Smooth muscle cell (in vitro differentiated cells): ENCODE measurements around the gene HPD. TPM values are rescaled to one million over a fixed set of nuclear protein-coding genes. Genes with fewer than 3 reads are reported as not detected.
A peak's percentile ranks its signal among the peaks of the same experiment; 100 is the strongest.

Source experiments
- DNase-seq: peaks from one replicate; lab custom pipeline; 2025; ENCODE audit not compliant: unreplicated experiment; lab: John Stamatoyannopoulos, UW
- H2AFZ ChIP-seq: fragments of 200-600 bp; sonication (generic); 2 replicates; pipeline ENCODE4 v1.6.0; 2016; ENCODE audit warnings: antibody characterized with exemption, low read depth, mild to moderate bottlenecking
- H3F3A ChIP-seq: fragments of 200-600 bp; sonication (generic); 2 replicates; pipeline ENCODE4 v1.6.0; 2017; ENCODE audit warnings: antibody characterized with exemption, low read depth
- H3K27ac ChIP-seq: fragments of 200-600 bp; sonication (generic); 2 replicates; pipeline ENCODE4 v1.5.1; 2016; ENCODE audit warnings: low read depth, mild to moderate bottlenecking
- H3K27me3 ChIP-seq: fragments of 200-600 bp; sonication (generic); 2 replicates; pipeline ENCODE4 v1.6.1; 2016; ENCODE audit warnings: low read depth, mild to moderate bottlenecking
- H3K36me3 ChIP-seq: fragments of 200-600 bp; sonication (generic); 2 replicates; pipeline ENCODE4 v1.5.1; 2016; ENCODE audit warnings: low read depth
- H3K4me1 ChIP-seq: fragments of 200-600 bp; sonication (generic); 2 replicates; pipeline ENCODE4 v1.5.1; 2016; ENCODE audit warnings: low read depth
- H3K4me2 ChIP-seq: fragments of 200-600 bp; sonication (generic); 2 replicates; pipeline ENCODE4 v1.6.0; 2016; ENCODE audit warnings: mild to moderate bottlenecking
- H3K4me3 ChIP-seq: fragments of 200-600 bp; sonication (generic); 2 replicates; pipeline ENCODE4 v1.5.1; 2016; ENCODE audit warnings: mild to moderate bottlenecking
- H3K79me2 ChIP-seq: fragments of 200-600 bp; sonication (generic); 2 replicates; pipeline ENCODE4 v1.6.0; 2016; ENCODE audit warnings: low read depth, mild to moderate bottlenecking
- H3K9ac ChIP-seq: fragments of 200-600 bp; sonication (generic); 2 replicates; pipeline ENCODE4 v1.6.0; 2016; ENCODE audit warnings: low read depth
- H3K9me3 ChIP-seq: fragments of 200-600 bp; sonication (generic); replicated peaks from 2 replicates; pipeline ENCODE4 v1.5.1; 2016; ENCODE audit warnings: low read depth
- H4K20me1 ChIP-seq: fragments of 200-600 bp; sonication (generic); 2 replicates; pipeline ENCODE4 v1.6.0; 2016; ENCODE audit warnings: low read depth
- CTCF ChIP-seq: fragments of 200-600 bp; sonication (generic); IDR thresholded peaks from 2 replicates; pipeline ENCODE4 v1.5.1; 2017; ENCODE audit warnings: borderline replicate concordance, mild to moderate bottlenecking, antibody characterized with exemption; ENCODE audit not compliant: insufficient read depth, poor library complexity, severe bottlenecking
- WGBS: methylation state at CpG from one replicate; pipeline ENCODE4 v1.1.7; 2016; ENCODE audit warnings: low lambda C conversion rate; 5-methylcytosine and 5-hydroxymethylcytosine counted together
- polyA plus RNA-seq: library from polyadenylated mRNA; unstranded; fragments of >200 nt; fragmentation: Nextera tagmentation; extraction: Ambion mirVana; gene quantifications from 2 replicates; pipeline ENCODE4 v1.2.1, GENCODE V29; 2016
- total RNA-seq: library from RNA; depleted of rRNA; stranded (reverse); fragments of >200 nt; gene quantifications from 2 replicates; pipeline ENCODE4 v1.2.3, GENCODE V29; 2014

HPD gene
- total and polyA plus RNA-seq, 2 experiments from 2014 or later: not detected

- no peaks in the 10 kb centered on the region for H3K4me1 ChIP-seq
- H3K9ac ChIP-seq: peak overlapping the region; percentile 24
- H3K4me2 ChIP-seq: peak overlapping the region; percentile 90
- H3K27ac ChIP-seq: no peak overlapping the region
- DNase-seq: peak; percentile 99
- peak overlapping the region; percentile 58 for H3K4me3 ChIP-seq
- no peaks in the 10 kb centered on the region for H3K79me2 ChIP-seq
- H3K27me3 ChIP-seq: no peaks in the 10 kb centered on the region
- H4K20me1 ChIP-seq: no peaks in the 10 kb centered on the region
- H2AFZ ChIP-seq: peak overlapping the region; percentile 81
- TF ChIP-seq CTCF: peak; percentile 33
- no peaks in the 10 kb centered on the region for H3K9me3 ChIP-seq
- H3F3A ChIP-seq: no peaks in the 10 kb centered on the region
- no peaks in the 10 kb centered on the region for H3K36me3 ChIP-seq
- WGBS: 18% methylated on average over 44 of the region's 53 CpGs
Observed at GRCh38 chr12:121839106-121839992, 19.3 kb downstream of the HPD start.

- Histone ChIP-seq H3K36me3 (no peaks in the 10 kb centered on the region), H3K4me3 (no peak overlapping the region), H3K4me2 (no peak overlapping the region), H3K27ac (no peak overlapping the region), H3K79me2 (no peaks in the 10 kb centered on the region), H3K9me3 (no peaks in the 10 kb centered on the region), H3F3A (no peaks in the 10 kb centered on the region), H3K4me1 (no peaks in the 10 kb centered on the region), H3K27me3 (no peaks in the 10 kb centered on the region), H2AFZ (no peak overlapping the region), H3K9ac (no peak overlapping the region), H4K20me1 (no peaks in the 10 kb centered on the region)
- DNase-seq: no peak
- TF ChIP-seq CTCF: no peak
- WGBS: 97% methylated on average over 5 of the region's 5 CpGs
Observed at GRCh38 chr12:121838126-121838525, 20.5 kb downstream of the HPD start.

GRCh38 chr12:121837680-121838079 lies 21.0 kb downstream of the HPD start:
- H3K9ac ChIP-seq: no peak overlapping the region
- no peaks in the 10 kb centered on the region for H4K20me1 ChIP-seq
- 79% methylated on average over 4 of the region's 4 CpGs for WGBS

More at GRCh38 chr12:121837680-121838079, 21.0 kb downstream of the HPD start:
- H3K4me3 ChIP-seq: no peak overlapping the region
- no peaks in the 10 kb centered on the region for H3K36me3 ChIP-seq
- H3K27ac ChIP-seq: no peak overlapping the region
- no peak overlapping the region for H3K4me2 ChIP-seq
- no peaks in the 10 kb centered on the region for H3K4me1 ChIP-seq
- H3K27me3 ChIP-seq: no peaks in the 10 kb centered on the region
- no peak for DNase-seq
- H3K9me3 ChIP-seq: no peaks in the 10 kb centered on the region
- H2AFZ ChIP-seq: no peak overlapping the region
- H3F3A ChIP-seq: no peaks in the 10 kb centered on the region
- no peak for TF ChIP-seq CTCF
- H3K79me2 ChIP-seq: no peaks in the 10 kb centered on the region
